ENCODE measurements around the gene NEGR1. TPM values are rescaled to one million over a fixed set of nuclear protein-coding genes. Genes with fewer than 3 reads are reported as not detected.

Gene NEGR1
- total and polyA plus RNA-seq, 2 experiments from 2014 or later: 1.0 to 2.8 TPM

GRCh38 chr1:71372496-71372895 lies 909.8 kb downstream of the NEGR1 start:
- H3K4me2 ChIP-seq: no peak overlapping the region
- H2AFZ ChIP-seq: no peak overlapping the region
- 87% methylated on average over 2 of the region's 2 CpGs for WGBS (ENCODE audit: low lambda C conversion rate, missing lambda C conversion rate)
- no peak overlapping the region for H3K27ac ChIP-seq
- H3K4me1 ChIP-seq (ENCODE audit: insufficient read depth): no peaks in the 10 kb centered on the region
- H3K4me3 ChIP-seq: no peak overlapping the region
- H3K9me3 ChIP-seq (ENCODE audit: low read depth): no peaks in the 10 kb centered on the region
- no peaks in the 10 kb centered on the region for H3K9me2 ChIP-seq (replicated peaks; ENCODE audit: insufficient read depth)
- no peak for DNase-seq (ENCODE audit: low spot score)
- H4K20me1 ChIP-seq (ENCODE audit: insufficient read depth, poor library complexity, severe bottlenecking): no peaks in the 10 kb centered on the region
- H3K79me2 ChIP-seq: no peaks in the 10 kb centered on the region
- no peaks in the 10 kb centered on the region for H3K36me3 ChIP-seq (replicated peaks; ENCODE audit: insufficient read depth, low read depth)
- TF ChIP-seq CTCF (IDR thresholded peaks at IDR 0.05; ENCODE audit: poor library complexity): no peak
- no peak for TF ChIP-seq EZH2phosphoT487 (IDR thresholded peaks at IDR 0.05; ENCODE audit: low read depth, severe bottlenecking, unreplicated experiment)
- TF ChIP-seq EZH2 (IDR thresholded peaks at IDR 0.05; ENCODE audit: borderline replicate concordance): no peak
- H3K27me3 ChIP-seq: no peaks in the 10 kb centered on the region

- TF ChIP-seq EZH2 (IDR thresholded peaks at IDR 0.05; ENCODE audit: borderline replicate concordance) (no peak), CTCF (IDR thresholded peaks at IDR 0.05; ENCODE audit: poor library complexity) (no peak), EZH2phosphoT487 (IDR thresholded peaks at IDR 0.05; ENCODE audit: low read depth, severe bottlenecking, unreplicated experiment) (no peak)
- H3K36me3 ChIP-seq (replicated peaks; ENCODE audit: insufficient read depth, low read depth): no peaks in the 10 kb centered on the region
- H3K79me2 ChIP-seq: no peaks in the 10 kb centered on the region
- H3K9me2 ChIP-seq (replicated peaks; ENCODE audit: insufficient read depth): no peaks in the 10 kb centered on the region
- no peak overlapping the region for H3K27ac ChIP-seq
- H3K27me3 ChIP-seq: no peaks in the 10 kb centered on the region
- H2AFZ ChIP-seq: no peak overlapping the region
- no peaks in the 10 kb centered on the region for H4K20me1 ChIP-seq (ENCODE audit: insufficient read depth, poor library complexity, severe bottlenecking)
- no peaks in the 10 kb centered on the region for H3K9me3 ChIP-seq (ENCODE audit: low read depth)
- 100% methylated on average over 1 of the region's 1 CpG for WGBS (ENCODE audit: low lambda C conversion rate, missing lambda C conversion rate)
- H3K4me3 ChIP-seq: no peak overlapping the region
- H3K4me2 ChIP-seq: no peak overlapping the region
- no peak for DNase-seq (ENCODE audit: low spot score)
- H3K4me1 ChIP-seq (ENCODE audit: insufficient read depth): no peaks in the 10 kb centered on the region
Observed at GRCh38 chr1:71371581-71371980, 910.8 kb downstream of the NEGR1 start.

- H2AFZ ChIP-seq: no peak overlapping the region
- no peaks in the 10 kb centered on the region for H4K20me1 ChIP-seq (ENCODE audit: insufficient read depth, poor library complexity, severe bottlenecking)
- TF ChIP-seq EZH2 (IDR thresholded peaks at IDR 0.05; ENCODE audit: borderline replicate concordance) (no peak), CTCF (IDR thresholded peaks at IDR 0.05; ENCODE audit: poor library complexity) (no peak), EZH2phosphoT487 (IDR thresholded peaks at IDR 0.05; ENCODE audit: low read depth, severe bottlenecking, unreplicated experiment) (no peak)
- no peaks in the 10 kb centered on the region for H3K4me1 ChIP-seq (ENCODE audit: insufficient read depth)
- H3K79me2 ChIP-seq: no peaks in the 10 kb centered on the region
- no peak for DNase-seq (ENCODE audit: low spot score)
- WGBS (ENCODE audit: low lambda C conversion rate, missing lambda C conversion rate): 88% methylated on average over 2 of the region's 2 CpGs
- no peaks in the 10 kb centered on the region for H3K36me3 ChIP-seq (replicated peaks; ENCODE audit: insufficient read depth, low read depth)
- H3K9me2 ChIP-seq (replicated peaks; ENCODE audit: insufficient read depth): no peaks in the 10 kb centered on the region
- no peak overlapping the region for H3K4me2 ChIP-seq
- H3K27me3 ChIP-seq: no peaks in the 10 kb centered on the region
- no peak overlapping the region for H3K27ac ChIP-seq
- H3K4me3 ChIP-seq: no peak overlapping the region
- no peaks in the 10 kb centered on the region for H3K9me3 ChIP-seq (ENCODE audit: low read depth)
Observed at GRCh38 chr1:71364236-71364635, 918.1 kb downstream of the NEGR1 start.

- Histone ChIP-seq H3K79me2 (no peaks in the 10 kb centered on the region), H3K36me3 (replicated peaks; ENCODE audit: insufficient read depth, low read depth) (no peaks in the 10 kb centered on the region), H3K4me1 (ENCODE audit: insufficient read depth) (no peaks in the 10 kb centered on the region), H2AFZ (no peak overlapping the region), H3K9me3 (ENCODE audit: low read depth) (no peaks in the 10 kb centered on the region), H3K4me3 (no peak overlapping the region), H3K27ac (no peak overlapping the region), H3K4me2 (no peak overlapping the region), H4K20me1 (ENCODE audit: insufficient read depth, poor library complexity, severe bottlenecking) (no peaks in the 10 kb centered on the region), H3K9me2 (replicated peaks; ENCODE audit: insufficient read depth) (no peaks in the 10 kb centered on the region), H3K27me3 (no peaks in the 10 kb centered on the region)
- no peak for TF ChIP-seq EZH2phosphoT487 (IDR thresholded peaks at IDR 0.05; ENCODE audit: low read depth, severe bottlenecking, unreplicated experiment)
- TF ChIP-seq EZH2 (IDR thresholded peaks at IDR 0.05; ENCODE audit: borderline replicate concordance): no peak
- TF ChIP-seq CTCF (IDR thresholded peaks at IDR 0.05; ENCODE audit: poor library complexity): no peak
- WGBS (ENCODE audit: low lambda C conversion rate, missing lambda C conversion rate): 92% methylated on average over 2 of the region's 2 CpGs
- no peak for DNase-seq (ENCODE audit: low spot score)
Observed at GRCh38 chr1:71362691-71363090, 919.6 kb downstream of the NEGR1 start.

All from hepatocyte (in vitro differentiated cells).